ENCODE measurements around the gene SLC25A2. TPM values are rescaled to one million over a fixed set of nuclear protein-coding genes. Genes with fewer than 3 reads are reported as not detected.
A peak's percentile ranks its signal among the peaks of the same experiment; 100 is the strongest.
"Not testable (repeated sequence)": the region's sequence is repeated elsewhere in the genome, so short reads cannot be mapped to it uniquely, and the experiment has no call there.

Gene SLC25A2
- not detected in 2 replicates for total RNA-seq

- Histone ChIP-seq H3K27me3 (ENCODE audit: control insufficient read depth, insufficient read depth, low read length) (no peaks in the 10 kb centered on the region), H3K4me3 (ENCODE audit: low read depth, low read length) (no peak within 1 kb of the TSS), H3K36me3 (ENCODE audit: control insufficient read depth, insufficient read depth, low read length) (no peaks in the 10 kb centered on the region)
- no peak for TF ChIP-seq CTCF (IDR thresholded peaks at IDR 0.05; ENCODE audit: insufficient read depth, low read length, poor library complexity, severe bottlenecking)
- no peak for DNase-seq (ENCODE audit: low read depth)
Observed at GRCh38 chr5:141303756-141304155, at the start of gene SLC25A2. Gene SLC25A2, minus strand, starts transcription at chr5:141304049. Its CDS starts 184 bp downstream, at chr5:141303865.

GRCh38 chr5:141351591-141351990 lies 47.7 kb upstream of the SLC25A2 start:
- DNase-seq (ENCODE audit: low read depth), result no peak
- TF ChIP-seq CTCF (IDR thresholded peaks at IDR 0.05; ENCODE audit: insufficient read depth, low read length, poor library complexity, severe bottlenecking), result no peak
- Histone ChIP-seq H3K27me3 (ENCODE audit: control insufficient read depth, insufficient read depth, low read length) (peaks cover 16% of the 10 kb centered on the region), H3K36me3 (ENCODE audit: control insufficient read depth, insufficient read depth, low read length) (no peaks in the 10 kb centered on the region), H3K4me3 (ENCODE audit: low read depth, low read length) (no peak overlapping the region)

GRCh38 chr5:141349917-141350619 lies 46.2 kb upstream of the SLC25A2 start, which contains the start of gene PCDHGB1:
Gene PCDHGB1, plus strand, starts transcription at chr5:141350099. Its CDS starts 162 bp downstream, at chr5:141350261.
- peak; percentile 43 for TF ChIP-seq CTCF (IDR thresholded peaks at IDR 0.05; ENCODE audit: insufficient read depth, low read length, poor library complexity, severe bottlenecking)

GRCh38 chr5:141346017-141346416 lies 42.2 kb upstream of the SLC25A2 start:
- H3K36me3 ChIP-seq (ENCODE audit: control insufficient read depth, insufficient read depth, low read length); DNase-seq (ENCODE audit: low read depth); H3K4me3 ChIP-seq (ENCODE audit: low read depth, low read length): not testable (repeated sequence)
- peaks cover 10% of the 10 kb centered on the region for H3K27me3 ChIP-seq (ENCODE audit: control insufficient read depth, insufficient read depth, low read length)

More at GRCh38 chr5:141349917-141350619, 46.2 kb upstream of the SLC25A2 start, which contains the start of gene PCDHGB1:
- no peak for DNase-seq (ENCODE audit: low read depth)
- no peaks in the 10 kb centered on the region for H3K36me3 ChIP-seq (ENCODE audit: control insufficient read depth, insufficient read depth, low read length)
- H3K27me3 ChIP-seq (ENCODE audit: control insufficient read depth, insufficient read depth, low read length), result peaks cover 17% of the 10 kb centered on the region
- H3K4me3 ChIP-seq (ENCODE audit: low read depth, low read length), result no peak within 1 kb of the TSS

GRCh38 chr5:141345327-141345726 lies 41.5 kb upstream of the SLC25A2 start:
- TF ChIP-seq CTCF (IDR thresholded peaks at IDR 0.05; ENCODE audit: insufficient read depth, low read length, poor library complexity, severe bottlenecking), result no peak
- DNase-seq (ENCODE audit: low read depth), result no peak
- H3K36me3 ChIP-seq (ENCODE audit: control insufficient read depth, insufficient read depth, low read length), result no peaks in the 10 kb centered on the region
- H3K27me3 ChIP-seq (ENCODE audit: control insufficient read depth, insufficient read depth, low read length), result peaks cover 8% of the 10 kb centered on the region
- no peak overlapping the region for H3K4me3 ChIP-seq (ENCODE audit: low read depth, low read length)

- peaks cover 14% of the 10 kb centered on the region for H3K27me3 ChIP-seq (ENCODE audit: control insufficient read depth, insufficient read depth, low read length)
- no peak for DNase-seq (ENCODE audit: low read depth)
- no peaks in the 10 kb centered on the region for H3K36me3 ChIP-seq (ENCODE audit: control insufficient read depth, insufficient read depth, low read length)
- no peak for TF ChIP-seq CTCF (IDR thresholded peaks at IDR 0.05; ENCODE audit: insufficient read depth, low read length, poor library complexity, severe bottlenecking)
- H3K4me3 ChIP-seq (ENCODE audit: low read depth, low read length), result peak overlapping the region; percentile 7
Observed at GRCh38 chr5:141343953-141344463, 40.2 kb upstream of the SLC25A2 start.

Measured in kidney epithelial cell (primary cell).